HG03432 (cell line): ENCODE results near the gene MTTP.

Experiments
- ATAC-seq: cut with Tn5 transposase; IDR thresholded peaks from one replicate; pipeline ENCODE4 v1.9.1; 2021; ENCODE audit warnings: mild to moderate bottlenecking, moderate library complexity; ENCODE audit not compliant: unreplicated experiment

Gene MTTP

DNA sequence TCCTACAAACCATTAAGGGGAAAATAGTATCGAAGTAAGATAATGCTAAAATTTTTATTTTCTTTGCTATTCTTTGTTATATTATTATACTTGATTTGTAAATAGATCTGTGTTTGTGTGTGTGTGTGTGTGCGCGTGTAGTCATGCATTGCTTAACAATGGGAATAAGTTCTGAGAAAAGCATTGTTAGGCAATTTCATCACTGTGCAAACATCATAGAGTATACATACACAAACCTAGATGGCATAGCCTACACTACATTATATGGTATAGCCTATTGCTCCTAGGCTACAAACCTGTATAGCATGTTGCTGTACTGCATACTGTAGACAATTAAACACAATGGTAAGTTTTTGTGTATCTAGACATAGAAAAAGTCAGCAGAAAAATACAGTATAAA lies 17.1 kb downstream of the MTTP start:
- ATAC-seq = no peak

DNA sequence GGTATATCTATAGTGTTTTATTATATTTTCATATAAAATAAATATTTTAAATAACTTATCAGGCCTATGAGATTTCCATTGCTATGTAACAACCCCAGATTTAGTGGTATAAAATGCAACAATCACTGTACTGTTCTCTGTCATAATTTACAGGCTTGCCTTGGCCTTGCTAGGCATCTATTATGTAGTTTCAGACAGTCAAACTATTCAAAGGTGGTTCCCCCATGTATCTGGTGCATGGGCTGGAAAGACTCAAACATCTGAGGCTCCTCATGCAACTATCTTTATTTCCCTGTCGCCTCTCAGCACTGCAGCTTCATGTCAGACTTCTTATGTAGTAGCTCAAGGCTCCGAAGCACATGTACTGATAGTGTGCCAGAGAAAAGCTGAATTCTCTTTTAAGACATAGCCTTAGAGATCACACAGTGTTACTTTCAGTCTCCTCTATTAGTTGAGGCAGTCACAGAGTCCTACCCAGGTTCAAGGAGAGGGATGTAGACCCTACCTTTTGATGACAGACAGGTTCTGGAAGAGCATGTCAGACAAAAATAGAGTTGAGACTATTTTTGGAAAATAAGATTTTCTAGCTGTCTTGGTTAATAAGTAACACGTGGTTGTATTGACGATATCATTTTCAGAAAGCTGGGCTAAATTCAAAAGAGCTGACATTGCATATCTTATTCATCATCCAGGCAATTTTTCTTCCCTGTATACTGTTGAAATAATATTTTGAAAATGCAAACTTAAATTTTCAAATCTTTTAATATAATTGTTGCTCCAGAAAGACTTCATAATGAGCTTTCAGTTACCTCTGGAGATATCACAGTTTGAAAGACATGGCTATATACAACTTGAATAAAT lies 19.4 kb downstream of the MTTP start:
- peak; percentile 92 for ATAC-seq

DNA sequence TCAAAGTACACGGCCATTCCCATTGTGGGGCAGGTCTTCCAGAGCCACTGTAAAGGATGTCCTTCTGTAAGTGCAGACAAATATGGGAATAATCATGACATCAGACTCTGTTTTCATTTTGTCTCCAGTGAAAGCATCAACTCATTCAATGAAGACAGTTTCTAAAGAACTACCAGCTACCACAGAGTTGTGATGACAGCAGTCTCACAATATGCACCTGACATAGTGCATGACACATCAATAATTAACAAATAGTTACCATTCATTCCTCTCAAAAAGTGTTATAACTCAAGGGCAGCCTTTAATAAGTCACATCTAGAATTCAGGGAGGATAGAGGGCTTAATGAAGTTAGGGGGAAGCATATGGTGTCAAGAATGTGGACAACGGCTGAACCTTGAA lies 20.2 kb downstream of the MTTP start:
- ATAC-seq = no peak

DNA sequence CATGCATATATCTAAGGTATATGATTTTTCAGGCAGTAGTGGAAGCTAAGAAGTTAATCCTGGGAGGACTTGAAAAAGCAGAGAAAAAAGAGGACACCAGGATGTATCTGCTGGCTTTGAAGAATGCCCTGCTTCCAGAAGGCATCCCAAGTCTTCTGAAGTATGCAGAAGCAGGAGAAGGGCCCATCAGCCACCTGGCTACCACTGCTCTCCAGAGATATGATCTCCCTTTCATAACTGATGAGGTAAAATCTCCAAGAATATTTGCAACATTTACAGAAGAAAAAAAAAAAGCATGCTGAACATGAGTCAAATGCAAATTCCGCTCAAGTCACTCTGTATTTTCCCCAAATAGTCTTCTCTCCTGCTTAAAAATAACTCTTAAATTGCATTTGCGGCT lies 32.1 kb downstream of the MTTP start:
- no peak for ATAC-seq

DNA sequence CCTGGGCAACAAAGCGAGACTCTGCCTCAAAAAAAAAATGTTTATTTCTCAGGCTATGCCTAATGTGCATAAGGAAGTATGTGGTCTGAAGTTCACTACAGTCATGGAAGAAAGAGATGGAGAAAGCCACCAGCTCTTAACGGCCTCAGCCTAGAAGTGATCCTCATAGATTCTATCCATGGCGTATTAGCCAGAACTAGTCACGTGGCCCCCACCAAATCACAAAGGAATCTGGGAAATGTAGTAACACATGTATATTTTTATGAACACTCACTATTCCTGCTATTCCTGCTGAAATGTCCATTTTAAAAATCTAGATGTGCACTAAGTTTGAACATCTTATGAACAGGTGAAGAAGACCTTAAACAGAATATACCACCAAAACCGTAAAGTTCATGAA lies 33.8 kb downstream of the MTTP start:
- no peak for ATAC-seq

DNA sequence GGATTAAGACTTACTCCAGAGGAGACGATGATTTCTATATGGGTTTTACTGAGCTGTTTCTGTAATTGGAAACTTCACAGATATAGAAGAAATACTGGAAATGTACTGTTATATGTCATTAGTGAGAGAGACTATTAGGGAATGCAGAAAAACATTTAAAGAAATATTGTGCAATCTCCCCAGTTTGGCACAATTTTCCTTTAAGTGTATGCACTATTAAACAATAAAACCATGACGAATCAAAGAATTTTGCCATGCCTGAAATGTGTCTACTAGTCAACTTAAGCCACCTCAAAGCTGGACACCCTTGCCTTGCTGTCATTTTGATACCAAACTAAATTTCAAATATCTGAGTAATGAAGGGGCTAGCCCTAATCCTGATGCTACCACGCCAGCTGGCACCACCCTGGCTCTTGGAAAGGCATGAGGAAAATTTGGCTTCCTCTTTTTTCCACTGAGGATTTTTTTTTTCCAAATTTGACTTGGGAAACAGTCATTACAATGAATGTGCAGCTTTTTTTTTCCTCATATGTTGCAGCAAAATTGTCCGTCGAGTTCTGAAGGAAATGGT lies 36.1 kb downstream of the MTTP start:
- no peak for ATAC-seq

DNA sequence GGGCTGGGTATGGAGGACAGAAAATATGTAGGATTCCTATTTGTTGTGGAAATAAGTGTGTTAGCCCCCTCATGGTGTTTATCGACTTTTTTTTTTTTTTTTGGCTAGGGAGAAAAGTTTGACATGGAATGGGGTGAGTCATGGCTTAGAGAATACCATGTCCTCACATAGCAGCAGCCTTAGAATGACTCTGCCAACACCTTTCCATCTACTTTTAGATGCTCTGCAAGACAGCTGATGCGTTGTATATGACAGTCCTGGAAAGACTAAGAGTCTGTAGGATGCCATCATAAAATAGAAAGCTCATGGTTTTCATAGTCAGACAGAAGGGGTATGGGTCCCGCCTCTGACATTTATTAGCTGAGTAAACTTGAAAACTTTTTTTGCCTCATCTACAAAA lies 37.7 kb downstream of the MTTP start:
- no peak for ATAC-seq

DNA sequence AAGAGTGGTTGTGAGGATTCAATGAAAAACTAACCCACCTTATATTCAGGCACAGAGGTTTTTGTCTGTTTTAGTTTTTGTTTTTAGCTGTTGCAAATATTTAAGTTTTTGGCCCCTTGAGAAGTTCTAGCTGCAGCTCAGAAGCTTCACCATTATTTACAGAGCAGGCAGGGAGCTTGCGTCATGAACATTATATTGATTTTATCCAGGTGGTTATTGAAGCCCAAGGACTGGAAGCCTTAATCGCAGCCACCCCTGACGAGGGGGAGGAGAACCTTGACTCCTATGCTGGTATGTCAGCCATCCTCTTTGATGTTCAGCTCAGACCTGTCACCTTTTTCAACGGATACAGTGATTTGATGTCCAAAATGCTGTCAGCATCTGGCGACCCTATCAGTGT lies 38.1 kb downstream of the MTTP start:
- ATAC-seq = no peak

DNA sequence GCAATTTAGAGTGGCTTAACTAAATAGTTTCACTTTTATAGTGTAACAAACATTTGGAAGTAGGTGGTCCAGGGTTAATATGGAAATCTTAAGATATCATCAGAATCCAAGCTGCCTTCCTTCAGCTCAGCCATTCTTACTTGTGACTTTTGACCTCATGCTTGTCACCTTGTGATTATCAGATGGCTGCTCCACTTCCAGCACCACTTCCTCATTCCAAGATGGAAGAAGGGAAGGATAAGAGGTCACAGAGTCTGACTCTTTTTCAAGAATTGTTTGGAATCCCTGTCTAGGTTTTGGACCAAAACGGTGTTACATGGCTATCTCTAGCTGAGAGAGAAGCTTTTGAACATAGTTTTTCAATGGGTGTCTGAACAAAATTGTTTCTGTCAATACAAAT lies 39.9 kb downstream of the MTTP start:
- ATAC-seq = no peak

DNA sequence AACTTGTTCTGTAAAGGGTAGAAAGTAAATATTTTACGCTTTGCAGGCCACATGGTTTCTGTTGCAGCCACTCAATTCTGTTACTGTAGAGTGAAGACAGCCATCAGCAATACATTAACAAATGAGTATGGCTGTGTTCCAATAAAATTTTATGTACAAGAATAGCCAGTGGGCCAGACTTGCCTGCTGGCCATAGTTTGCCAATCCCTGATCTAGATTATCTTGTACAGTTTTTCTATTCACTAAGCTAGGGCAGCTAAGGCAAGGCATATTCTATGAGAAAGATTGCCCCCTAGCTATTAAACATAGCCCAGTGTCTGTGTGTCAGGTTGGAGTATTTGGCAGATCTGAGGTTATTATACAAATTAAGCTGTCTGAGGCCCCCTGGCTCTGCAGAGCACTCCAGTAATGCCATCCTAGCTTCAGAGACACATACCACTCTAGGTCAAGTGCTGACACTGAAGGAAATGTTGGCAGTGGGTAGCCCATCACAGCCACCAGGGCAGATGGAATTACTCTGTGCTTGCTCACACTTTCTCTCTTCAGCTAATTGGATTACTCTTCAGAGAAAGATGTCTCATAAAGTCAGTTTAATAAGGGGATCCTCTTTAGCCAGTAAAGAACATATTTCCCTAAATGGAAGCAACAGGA lies 40.7 kb downstream of the MTTP start:
- ATAC-seq = no peak

DNA sequence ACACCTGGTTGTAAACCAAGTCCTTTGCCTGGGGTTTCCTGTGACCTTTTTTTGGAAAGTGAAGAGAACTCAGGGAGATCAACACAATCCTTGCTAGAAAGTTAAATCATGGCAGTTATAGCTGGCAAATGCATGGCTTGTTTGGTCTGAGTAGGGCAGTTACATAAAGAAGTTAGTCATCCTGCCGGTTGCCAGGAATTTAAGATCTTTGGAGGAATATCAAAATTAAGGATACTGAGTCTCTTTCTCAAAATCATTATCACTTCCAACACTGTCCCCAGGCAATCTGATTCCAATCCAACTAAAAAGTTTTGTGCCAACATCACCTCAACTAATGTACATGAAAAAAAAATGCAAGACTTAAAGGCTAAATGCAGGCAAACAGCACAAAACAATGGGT lies 42.8 kb downstream of the MTTP start:
- no peak for ATAC-seq

DNA sequence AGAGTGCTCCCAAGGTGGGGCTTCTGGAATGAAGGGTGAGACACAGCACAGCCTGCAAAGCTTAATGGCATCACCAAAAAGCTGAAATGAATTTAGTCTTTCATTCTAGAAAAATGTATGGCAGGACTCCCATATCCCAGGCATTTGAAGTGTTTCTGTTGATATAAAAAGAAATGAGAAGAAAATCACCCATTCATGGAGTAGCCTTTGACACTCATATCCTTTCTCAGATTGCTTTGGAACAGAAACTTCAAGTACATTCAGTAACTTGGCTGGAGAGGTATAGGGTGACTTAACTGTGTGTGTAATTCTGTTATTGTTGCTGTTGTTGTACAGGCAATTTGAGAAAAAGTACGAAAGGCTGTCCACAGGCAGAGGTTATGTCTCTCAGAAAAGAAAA lies 47.7 kb downstream of the MTTP start:
- no peak for ATAC-seq

DNA sequence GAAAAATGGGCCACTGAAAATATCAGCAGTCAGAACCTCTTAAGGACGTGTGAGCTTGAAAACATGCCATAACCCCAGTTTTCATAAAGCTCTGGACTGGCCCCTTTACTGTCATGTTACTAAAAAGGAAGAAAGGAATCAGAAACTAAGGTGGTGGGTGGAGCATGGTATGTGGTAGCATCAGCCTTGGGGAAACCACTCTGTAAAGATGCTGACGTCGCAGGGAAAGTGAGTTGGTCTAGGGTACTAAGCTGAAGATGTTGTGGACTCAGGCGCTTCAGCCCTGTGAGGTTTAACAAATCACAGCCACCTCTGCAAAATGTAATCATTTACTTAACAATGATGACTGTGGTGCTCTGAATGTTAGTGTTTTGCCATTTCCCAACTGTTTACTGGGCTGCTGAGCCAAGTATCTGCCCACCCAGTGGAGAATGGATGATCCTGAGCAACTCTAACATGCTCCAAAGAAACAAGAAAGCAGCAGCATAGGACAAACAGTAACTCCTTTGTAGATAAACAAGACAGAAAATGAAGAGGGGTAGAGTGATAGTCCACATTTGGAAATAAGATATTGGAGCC lies 49.6 kb downstream of the MTTP start:
- peak; percentile 65 for ATAC-seq

DNA sequence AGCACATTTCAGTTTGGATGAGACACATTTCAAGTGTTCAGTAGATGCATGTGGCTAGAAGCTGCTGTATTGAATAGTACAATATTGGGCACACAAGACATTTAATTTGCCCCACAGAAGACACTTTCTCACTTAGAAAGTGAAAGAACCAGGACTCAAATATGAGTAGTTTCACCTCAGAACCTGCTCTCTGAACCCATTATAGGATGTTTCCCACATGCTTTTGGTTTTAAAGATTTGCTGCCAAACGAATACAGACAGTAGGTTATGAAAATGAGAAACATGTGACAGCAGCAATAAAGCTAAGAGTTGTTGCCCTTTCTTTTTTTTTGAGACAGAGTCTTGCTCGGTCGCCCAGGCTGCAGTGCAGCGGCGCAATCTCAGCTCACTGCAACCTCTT lies 50.7 kb downstream of the MTTP start:
- ATAC-seq = peak; percentile 80

DNA sequence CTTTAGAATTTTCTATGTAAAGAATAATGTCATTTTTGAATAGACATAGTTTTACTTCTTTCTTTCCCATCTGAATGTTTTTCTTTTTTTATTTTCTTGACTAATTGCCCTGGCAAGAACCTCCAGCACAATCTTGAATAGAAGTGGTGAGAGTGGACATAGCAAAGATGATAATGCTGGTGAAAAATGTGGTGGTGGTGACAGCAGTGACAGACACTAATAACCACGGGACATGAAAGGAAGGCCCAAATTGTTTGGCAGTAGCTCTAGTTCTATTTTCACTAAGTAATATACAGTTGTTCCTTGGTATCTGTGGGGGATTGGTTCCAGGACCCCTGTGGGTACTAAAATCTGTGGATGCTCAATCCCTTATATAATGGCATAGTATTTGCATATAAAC lies 53.4 kb downstream of the MTTP start:
- ATAC-seq = no peak

DNA sequence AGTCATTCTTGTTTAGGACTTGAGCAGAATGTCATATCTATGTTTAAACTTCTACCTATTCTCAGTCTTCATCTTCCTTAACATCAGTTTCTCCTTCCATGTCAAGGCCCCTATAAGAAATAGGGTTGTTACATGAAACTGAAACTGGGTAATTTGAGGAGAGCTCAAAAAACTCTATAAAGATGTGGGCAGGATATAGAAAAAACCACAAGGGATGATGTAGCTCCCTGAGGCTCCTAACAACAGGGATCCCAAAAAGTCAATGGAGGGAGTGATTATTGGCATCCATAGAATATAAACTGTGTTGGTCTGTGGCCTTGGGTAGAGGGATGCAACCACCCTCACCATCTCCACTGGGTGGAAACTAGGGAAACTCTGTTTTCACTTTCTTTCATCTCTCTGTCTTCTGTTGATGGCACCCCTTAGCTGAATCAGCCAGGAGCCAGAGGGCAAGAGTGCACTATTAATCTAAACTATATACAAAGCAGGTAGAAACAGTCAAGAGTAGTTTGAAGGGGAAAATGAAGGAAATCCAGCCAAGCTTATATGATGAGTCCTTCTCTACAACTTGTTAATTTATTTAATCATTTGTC lies 55.4 kb downstream of the MTTP start:
- no peak for ATAC-seq

DNA sequence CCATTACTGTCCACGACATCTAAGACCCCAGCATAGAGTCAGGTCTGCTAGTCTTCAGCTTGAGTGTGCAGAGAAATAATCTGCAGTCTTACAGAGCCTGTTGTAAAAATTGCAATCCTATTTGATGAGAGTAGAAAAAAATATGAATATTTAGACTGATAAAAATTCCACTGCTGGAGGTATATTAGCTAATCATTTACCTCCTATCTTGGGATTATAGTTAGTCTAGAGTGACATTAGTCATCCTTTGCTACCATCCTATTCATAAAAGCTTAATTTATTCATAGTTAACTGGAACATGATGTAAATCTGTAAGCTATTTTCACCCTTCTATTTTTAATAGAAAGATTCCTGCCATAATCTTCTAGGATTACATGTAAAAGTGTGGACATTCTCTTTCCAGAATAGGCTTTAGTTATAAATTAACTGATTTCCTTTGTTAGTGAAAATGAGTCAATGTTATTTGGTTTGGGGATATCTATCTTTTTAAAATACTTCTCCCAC lies 56.3 kb downstream of the MTTP start:
- no peak for ATAC-seq

DNA sequence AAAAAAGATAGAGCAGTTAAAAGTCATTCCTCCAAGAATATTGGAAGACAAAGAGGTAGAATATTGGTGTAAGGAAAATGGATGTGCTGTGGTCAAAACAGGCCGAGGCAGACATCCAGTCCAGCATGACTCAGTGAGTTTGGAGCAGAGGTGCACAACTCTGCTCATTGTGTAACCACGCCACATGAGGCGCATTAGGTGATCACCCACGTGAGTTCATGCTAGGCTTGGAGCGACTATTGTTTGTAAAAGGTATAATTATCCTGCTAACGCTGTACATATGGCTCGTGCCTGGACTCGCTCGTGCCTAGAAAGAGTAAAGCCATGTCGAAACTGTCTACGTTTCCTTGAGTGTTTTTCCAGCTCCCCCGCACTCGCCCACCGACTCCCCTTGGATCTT lies 59.1 kb downstream of the MTTP start:
- no peak for ATAC-seq

DNA sequence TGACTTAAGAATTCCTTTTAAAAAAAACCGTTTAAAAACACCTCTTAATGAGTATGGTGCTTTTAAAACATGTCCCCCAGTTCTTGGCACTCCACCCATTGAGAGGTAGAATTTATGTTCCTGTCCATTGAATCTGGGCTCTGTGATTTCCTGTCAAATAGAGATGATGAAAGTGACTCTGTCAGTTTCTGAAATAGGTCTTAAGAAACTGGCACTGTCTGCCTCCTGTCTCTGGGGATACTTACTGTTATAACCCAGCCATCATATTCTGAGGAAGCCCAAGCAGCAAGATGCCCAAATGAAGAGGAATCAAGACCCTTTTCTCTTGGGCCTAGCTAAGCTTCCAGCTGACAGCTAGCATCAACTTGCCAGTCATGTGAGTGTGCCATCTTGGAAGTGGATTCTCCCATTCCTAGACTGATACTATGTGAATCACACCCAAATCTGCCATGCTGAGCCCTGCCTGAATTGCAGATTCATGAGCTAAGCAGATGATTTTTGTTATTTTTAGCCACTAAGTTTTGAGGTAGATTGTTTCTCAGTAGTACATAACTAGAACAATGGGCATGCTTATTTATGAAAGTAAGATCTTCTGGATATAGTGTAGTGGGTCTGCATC lies 60.2 kb downstream of the MTTP start:
- no peak for ATAC-seq

DNA sequence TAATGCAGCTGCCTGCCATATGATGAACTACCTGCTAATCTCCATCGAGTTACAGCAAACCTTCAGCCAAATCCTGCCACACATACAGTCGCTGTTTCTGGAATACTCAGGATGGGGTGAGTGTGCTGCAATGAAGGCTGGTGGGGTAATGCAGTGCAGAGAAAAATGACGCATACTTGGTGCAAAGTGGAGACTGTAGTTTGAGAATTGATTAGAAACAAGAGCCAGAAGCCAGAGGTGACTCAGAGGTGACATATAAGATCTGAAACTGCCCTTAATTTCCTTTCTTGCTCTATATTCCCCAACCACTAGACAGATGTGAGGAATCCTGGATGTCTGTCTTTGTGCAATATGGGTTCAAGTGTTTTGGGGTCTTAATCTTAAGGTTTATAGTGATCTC lies 61.0 kb downstream of the MTTP start:
- ATAC-seq = no peak

DNA sequence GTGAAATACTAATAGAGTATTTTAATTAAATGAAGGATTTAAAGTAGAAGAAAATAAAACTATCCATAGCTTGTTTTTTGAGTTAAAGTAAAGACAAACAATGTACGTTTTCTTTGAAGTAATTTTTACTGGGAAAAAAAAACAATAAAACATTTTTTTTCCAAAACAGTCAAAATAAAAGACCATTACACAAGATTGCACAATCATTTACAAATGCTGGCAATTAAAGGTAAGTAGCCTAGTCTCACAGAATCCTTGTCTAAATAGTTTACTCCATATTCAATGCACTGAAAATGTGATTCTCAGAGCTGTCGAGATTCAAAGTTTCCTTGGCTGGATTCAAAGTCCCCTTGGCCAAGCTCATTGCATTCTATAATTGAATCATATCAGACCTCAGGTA lies 61.8 kb downstream of the MTTP start:
- no peak for ATAC-seq
